Hepatocyte (in vitro differentiated cells): Measurements from ENCODE around the gene PPP2R2B. TPM values are rescaled to one million over a fixed set of nuclear protein-coding genes. Genes with fewer than 3 reads are reported as not detected.

Experiments
- DNase-seq: peaks from one replicate; pipeline ENCODE4 v3.0.0-alpha.2; 2016; ENCODE audit warnings: low spot score
- H2AFZ ChIP-seq: fragments of 200-600 bp; sonication (generic); 2 replicates; pipeline ENCODE4 v1.6.0; 2016; ENCODE audit warnings: antibody characterized with exemption, mild to moderate bottlenecking
- H3K27ac ChIP-seq: fragments of 200-600 bp; sonication (generic); 2 replicates; pipeline ENCODE4 v1.5.1; 2016; ENCODE audit warnings: mild to moderate bottlenecking
- H3K27me3 ChIP-seq: fragments of 200-600 bp; sonication (generic); 2 replicates; pipeline ENCODE4 v1.6.1; 2016
- H3K36me3 ChIP-seq: fragments of 200-600 bp; sonication (generic); replicated peaks from 2 replicates; pipeline ENCODE4 v1.5.1; 2016; ENCODE audit warnings: low read depth; ENCODE audit not compliant: insufficient read depth
- H3K4me1 ChIP-seq: fragments of 200-600 bp; sonication (generic); 2 replicates; pipeline ENCODE4 v1.5.1; 2016; ENCODE audit warnings: mild to moderate bottlenecking, moderate library complexity; ENCODE audit not compliant: insufficient read depth
- H3K4me2 ChIP-seq: fragments of 200-600 bp; sonication (generic); 2 replicates; pipeline ENCODE4 v1.6.0; 2016
- H3K4me3 ChIP-seq: fragments of 200-600 bp; sonication (generic); 2 replicates; pipeline ENCODE4 v1.5.1; 2016; ENCODE audit warnings: mild to moderate bottlenecking
- H3K79me2 ChIP-seq: fragments of 200-600 bp; sonication (generic); 2 replicates; pipeline ENCODE4 v1.6.0; 2017; ENCODE audit warnings: mild to moderate bottlenecking
- H3K9me2 ChIP-seq: fragments of 200-600 bp; sonication (generic); replicated peaks from 2 replicates; pipeline ENCODE4 v1.6.0; 2017; ENCODE audit warnings: mild to moderate bottlenecking; ENCODE audit not compliant: insufficient read depth
- H3K9me3 ChIP-seq: fragments of 200-600 bp; sonication (generic); 2 replicates; pipeline ENCODE4 v1.5.1; 2016; ENCODE audit warnings: low read depth, mild to moderate bottlenecking
- H4K20me1 ChIP-seq: fragments of 200-600 bp; sonication (generic); 2 replicates; pipeline ENCODE4 v1.6.0; 2016; ENCODE audit warnings: mild to moderate bottlenecking; ENCODE audit not compliant: insufficient read depth, poor library complexity, severe bottlenecking
- CTCF ChIP-seq: fragments of 200-600 bp; sonication (generic); IDR thresholded peaks from 2 replicates; pipeline ENCODE4 v1.5.1; 2016; ENCODE audit warnings: antibody characterized with exemption, mild to moderate bottlenecking; ENCODE audit not compliant: poor library complexity
- EZH2 ChIP-seq: fragments of 200-600 bp; sonication (generic); IDR thresholded peaks from 2 replicates; pipeline ENCODE4 v1.6.1; 2016; ENCODE audit warnings: antibody characterized with exemption, mild to moderate bottlenecking, borderline replicate concordance
- EZH2phosphoT487 ChIP-seq: fragments of 200-600 bp; sonication (generic); IDR thresholded peaks from one replicate; pipeline ENCODE4 v1.6.1; 2018; ENCODE audit warnings: antibody characterized with exemption, mild to moderate bottlenecking, low read depth, moderate library complexity; ENCODE audit not compliant: unreplicated experiment, severe bottlenecking
- WGBS: methylation state at CpG from one replicate; pipeline ENCODE4 v1.1.6; 2016; ENCODE audit warnings: low lambda C conversion rate; ENCODE audit errors: missing lambda C conversion rate; 5-methylcytosine and 5-hydroxymethylcytosine counted together
- polyA plus RNA-seq: library from polyadenylated mRNA; unstranded; fragments of >200 nt; fragmentation: Nextera tagmentation; extraction: Ambion mirVana; gene quantifications from 2 replicates; pipeline ENCODE4 v1.2.1, GENCODE V29; 2016
- total RNA-seq: library from RNA; depleted of rRNA; stranded (reverse); fragments of >200 nt; gene quantifications from 2 replicates; pipeline ENCODE4 v1.2.3, GENCODE V29; 2014

PPP2R2B gene
- total and polyA plus RNA-seq, 2 experiments from 2014 or later, result 2.3 to 3.2 TPM

GRCh38 chr5:146647656-146648199, 230.8 kb downstream of the PPP2R2B start:
- 58% methylated on average over 3 of the region's 3 CpGs for WGBS
- no peak overlapping the region for H2AFZ ChIP-seq

GRCh38 chr5:146646441-146646840, 232.1 kb downstream of the PPP2R2B start:
- no peak overlapping the region for H2AFZ ChIP-seq
- no peaks in the 10 kb centered on the region for H3K9me3 ChIP-seq
- no peaks in the 10 kb centered on the region for H4K20me1 ChIP-seq
- WGBS, result 70% methylated on average over 1 of the region's 1 CpG
- no peaks in the 10 kb centered on the region for H3K9me2 ChIP-seq
- H3K27ac ChIP-seq, result no peak overlapping the region
- no peak overlapping the region for H3K4me3 ChIP-seq
- no peak for DNase-seq
- no peaks in the 10 kb centered on the region for H3K4me1 ChIP-seq
- H3K79me2 ChIP-seq, result no peaks in the 10 kb centered on the region
- no peaks in the 10 kb centered on the region for H3K36me3 ChIP-seq
- no peak overlapping the region for H3K4me2 ChIP-seq
- TF ChIP-seq EZH2phosphoT487, result no peak
- no peak for TF ChIP-seq EZH2
- no peak for TF ChIP-seq CTCF
- no peaks in the 10 kb centered on the region for H3K27me3 ChIP-seq

More at GRCh38 chr5:146647656-146648199, 230.8 kb downstream of the PPP2R2B start:
- DNase-seq, result no peak
- H3K79me2 ChIP-seq, result no peaks in the 10 kb centered on the region
- no peaks in the 10 kb centered on the region for H3K9me2 ChIP-seq
- no peaks in the 10 kb centered on the region for H3K4me1 ChIP-seq
- no peak overlapping the region for H3K4me3 ChIP-seq
- no peak overlapping the region for H3K27ac ChIP-seq
- H3K27me3 ChIP-seq, result no peaks in the 10 kb centered on the region
- H3K36me3 ChIP-seq, result no peaks in the 10 kb centered on the region
- H3K4me2 ChIP-seq, result no peak overlapping the region
- H4K20me1 ChIP-seq, result no peaks in the 10 kb centered on the region
- no peaks in the 10 kb centered on the region for H3K9me3 ChIP-seq
- TF ChIP-seq CTCF (no peak), EZH2 (no peak), EZH2phosphoT487 (no peak)

GRCh38 chr5:146645342-146645741, 233.2 kb downstream of the PPP2R2B start:
- Histone ChIP-seq H3K27ac (no peak overlapping the region), H3K4me1 (no peaks in the 10 kb centered on the region), H3K9me3 (no peaks in the 10 kb centered on the region), H3K9me2 (no peaks in the 10 kb centered on the region), H2AFZ (no peak overlapping the region), H3K4me2 (no peak overlapping the region), H4K20me1 (no peaks in the 10 kb centered on the region), H3K79me2 (no peaks in the 10 kb centered on the region), H3K27me3 (no peaks in the 10 kb centered on the region), H3K36me3 (no peaks in the 10 kb centered on the region), H3K4me3 (no peak overlapping the region)
- DNase-seq, result peak; percentile 17
- WGBS, result 94% methylated on average over 1 of the region's 1 CpG
- TF ChIP-seq EZH2phosphoT487, result no peak
- TF ChIP-seq EZH2, result no peak

- DNase-seq, result no peak
- no peaks in the 10 kb centered on the region for H3K9me3 ChIP-seq
- H3K4me3 ChIP-seq, result no peak overlapping the region
- no peaks in the 10 kb centered on the region for H4K20me1 ChIP-seq
- no peaks in the 10 kb centered on the region for H3K36me3 ChIP-seq
- 87% methylated on average over 3 of the region's 3 CpGs for WGBS
- TF ChIP-seq EZH2 (no peak), EZH2phosphoT487 (no peak), CTCF (no peak)
- H2AFZ ChIP-seq, result no peak overlapping the region
- no peaks in the 10 kb centered on the region for H3K79me2 ChIP-seq
- no peaks in the 10 kb centered on the region for H3K27me3 ChIP-seq
- no peak overlapping the region for H3K4me2 ChIP-seq
- H3K9me2 ChIP-seq, result no peaks in the 10 kb centered on the region
- H3K27ac ChIP-seq, result no peak overlapping the region
- H3K4me1 ChIP-seq, result no peaks in the 10 kb centered on the region
These were observed 233.7 kb downstream of the PPP2R2B start for GRCh38 chr5:146644831-146645230.
